HG03064 (cell line): ENCODE data around the gene MYO1B.

Experiments used
- ATAC-seq: cut with Tn5 transposase; IDR thresholded peaks from one replicate; pipeline ENCODE4 v1.9.1; 2021; ENCODE audit warnings: low read depth; ENCODE audit not compliant: unreplicated experiment

Gene MYO1B

DNA sequence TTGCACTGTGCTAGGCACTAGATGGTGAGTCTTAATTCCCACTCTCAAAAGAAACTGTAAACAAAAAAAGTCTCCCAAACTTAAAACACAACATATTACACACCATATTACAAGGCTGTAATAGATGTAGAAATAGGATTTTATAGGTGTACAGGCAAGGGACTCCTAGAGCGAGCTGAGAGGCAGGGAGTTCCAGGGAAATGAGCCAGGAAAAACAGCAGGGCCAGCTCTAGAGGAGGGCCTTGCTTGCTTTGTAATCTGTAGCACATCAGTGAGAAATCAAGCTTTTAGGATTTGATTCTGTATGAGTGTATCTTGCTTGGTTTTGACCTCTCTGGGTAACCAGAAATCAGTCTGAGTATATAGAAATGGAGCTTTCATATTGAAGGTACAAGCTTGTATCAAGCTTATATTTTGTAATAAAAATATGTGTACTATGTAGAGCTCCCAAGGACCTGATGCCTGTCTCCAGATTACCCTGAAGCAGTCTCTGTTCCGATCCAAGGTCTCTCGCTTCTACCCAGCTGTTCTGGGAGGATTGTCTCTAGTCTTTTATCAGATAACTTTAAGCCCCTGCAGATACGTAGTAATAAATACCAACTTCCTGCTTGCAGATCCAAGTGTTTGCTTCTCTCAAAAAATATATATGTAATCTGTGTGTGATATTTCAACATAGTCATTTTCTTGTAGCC, 73.0 kb downstream of the MYO1B start:
- ATAC-seq, result no peak

DNA sequence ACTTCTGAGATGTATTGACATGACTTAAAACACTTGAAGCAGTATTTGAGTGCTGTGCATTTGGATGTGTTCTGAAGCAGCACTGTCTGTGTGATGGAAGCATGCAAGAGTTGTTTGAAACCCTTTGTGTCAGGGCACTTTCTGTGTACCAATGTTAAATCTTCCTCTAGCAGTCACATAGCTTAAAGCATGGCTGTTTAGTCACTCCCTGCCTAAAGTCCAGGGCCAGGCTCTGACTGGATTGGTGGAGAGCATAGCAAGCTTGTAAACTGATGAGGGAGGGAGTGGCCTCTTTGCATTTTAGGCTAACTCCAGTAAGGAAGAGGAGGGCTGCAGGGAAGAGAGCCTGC, 73.5 kb downstream of the MYO1B start:
- ATAC-seq, result no peak

DNA sequence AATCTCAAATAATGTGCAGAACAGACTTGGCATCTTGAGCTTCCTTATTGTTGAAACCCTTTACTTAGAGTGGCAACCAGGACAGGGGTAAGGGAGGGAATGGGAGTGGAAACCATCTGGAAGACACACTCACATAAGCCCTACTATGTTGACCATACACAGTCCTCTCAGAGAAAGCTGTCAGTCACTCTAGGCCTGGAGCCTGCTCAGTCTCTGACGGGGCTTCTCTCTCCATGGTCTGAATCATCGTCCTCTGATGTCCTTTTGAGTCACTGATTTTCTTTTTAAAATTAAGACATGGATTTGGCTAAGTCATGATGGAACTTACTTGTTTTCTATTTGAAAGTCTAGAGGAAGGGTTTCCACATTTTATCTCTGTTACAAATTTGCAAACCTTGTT, 74.0 kb downstream of the MYO1B start:
- ATAC-seq, result no peak

DNA sequence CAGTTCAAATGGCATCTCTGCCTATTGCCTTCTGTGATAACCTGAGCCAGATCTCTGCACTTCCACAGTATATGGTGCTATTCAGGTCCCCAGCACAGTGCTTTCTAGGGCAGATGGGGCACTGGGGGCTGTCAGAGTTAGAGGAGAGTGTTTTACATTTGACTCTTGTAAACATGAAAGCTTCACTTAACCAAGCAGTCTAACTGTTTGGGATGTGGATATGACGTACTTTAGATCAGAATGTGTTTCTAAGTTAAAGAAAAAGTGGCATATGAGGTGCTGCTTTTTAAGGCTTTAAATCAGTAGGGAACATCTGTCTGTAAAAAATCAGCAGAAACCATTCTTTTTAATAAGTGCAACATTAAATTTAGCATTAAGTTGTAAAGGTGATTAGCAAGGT, 75.7 kb downstream of the MYO1B start:
- no peak for ATAC-seq

DNA sequence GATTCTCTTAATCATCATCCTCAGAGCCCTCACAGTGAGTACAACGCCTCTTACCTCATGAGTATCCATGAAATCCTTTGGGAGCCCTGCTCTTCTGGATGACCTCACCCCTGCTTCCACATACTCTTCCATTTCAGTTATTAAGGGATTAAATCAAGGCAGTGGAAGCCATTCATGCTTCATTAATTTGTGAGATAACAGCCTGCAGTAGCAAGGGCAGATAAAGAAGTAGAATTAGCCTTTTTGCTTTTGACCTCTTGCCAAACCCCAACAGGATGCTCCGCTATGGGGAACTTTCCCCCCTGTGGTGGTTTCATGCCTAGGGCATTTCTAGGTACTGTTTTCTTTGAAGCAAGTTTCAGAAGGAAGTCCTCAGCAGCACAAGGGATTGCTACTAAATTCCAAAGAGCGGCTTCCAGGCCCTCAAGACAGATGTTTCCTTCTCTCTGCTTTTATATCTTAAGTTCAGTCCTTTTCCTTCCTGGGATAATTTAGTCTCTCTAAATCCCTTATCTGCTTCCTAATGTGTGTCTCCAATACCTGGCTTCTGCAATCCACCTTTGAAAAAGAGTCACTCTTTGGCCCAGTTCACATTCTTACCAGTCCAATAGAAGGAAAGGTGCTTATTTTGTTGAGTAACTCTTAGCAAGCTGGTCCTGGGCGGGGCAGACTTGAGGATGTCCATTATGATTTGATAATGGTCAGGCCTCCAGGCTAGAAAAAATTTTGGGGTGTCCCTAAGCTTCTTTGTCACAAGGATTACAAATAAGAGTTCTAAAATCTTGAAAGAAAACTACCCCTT, 76.9 kb downstream of the MYO1B start:
- ATAC-seq, result no peak

DNA sequence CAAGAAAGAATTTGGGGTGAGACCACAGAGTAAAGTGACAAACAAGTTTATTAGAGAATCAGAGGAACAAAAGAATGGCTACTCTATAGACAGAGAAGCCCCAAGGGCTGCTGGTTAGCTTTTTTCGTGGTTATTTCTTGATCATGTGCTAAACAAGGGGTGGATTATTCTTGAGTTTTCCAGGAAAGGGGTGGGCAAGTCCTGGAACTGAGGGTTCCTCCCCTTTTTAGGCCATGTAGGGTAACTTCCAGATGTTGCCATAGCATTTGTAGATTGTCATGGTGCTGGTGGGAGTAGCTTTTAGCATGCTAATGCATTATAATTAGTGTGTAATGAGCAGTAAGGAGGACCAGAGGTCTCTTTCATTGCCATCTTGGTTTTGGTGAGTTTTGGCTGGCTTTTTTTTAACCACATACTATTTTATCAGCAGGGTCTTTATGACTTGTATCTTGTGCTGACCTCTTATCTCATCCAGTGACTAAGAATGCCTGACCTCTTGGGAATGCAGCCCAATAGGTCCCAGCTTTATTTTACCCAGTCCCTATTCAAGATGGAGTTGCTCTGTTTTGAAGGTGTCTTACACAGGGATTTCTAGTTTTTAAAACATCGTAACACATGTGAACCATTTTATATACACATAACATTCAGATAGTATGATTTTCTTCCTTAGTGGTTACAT, 77.8 kb downstream of the MYO1B start:
- ATAC-seq, result no peak

DNA sequence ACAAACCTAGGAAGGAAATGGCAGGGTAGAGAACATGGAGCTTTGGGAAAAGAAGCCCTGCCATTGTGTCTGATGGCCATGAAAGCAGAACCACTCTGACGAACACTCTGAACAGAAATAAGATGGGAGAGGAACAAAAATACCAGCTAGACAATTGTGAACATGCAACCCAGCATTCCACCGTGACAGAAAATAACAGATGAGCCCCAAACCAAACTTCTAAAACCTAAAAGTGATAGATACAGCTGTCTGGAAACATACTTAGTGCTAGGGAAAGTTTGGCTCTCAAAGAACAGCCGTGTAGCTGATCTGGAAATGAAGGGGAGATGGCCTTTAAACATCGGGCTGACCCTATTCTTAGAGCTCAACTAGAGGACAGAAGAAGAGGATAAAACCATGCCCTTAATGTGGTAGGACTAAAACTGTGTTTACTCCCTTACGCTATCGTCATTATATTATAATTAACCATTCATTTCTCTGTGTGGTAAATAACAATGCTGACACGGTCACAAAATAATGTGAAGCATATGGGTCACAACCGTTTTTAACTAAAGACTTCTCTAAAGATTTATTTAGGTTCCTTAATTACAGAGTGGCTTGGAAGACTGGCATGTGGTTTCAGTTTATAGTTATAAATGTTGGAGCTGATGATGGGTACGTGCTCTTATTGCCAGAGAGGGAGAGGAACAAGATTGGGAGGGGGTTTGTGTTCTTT, 80.6 kb downstream of the MYO1B start:
- ATAC-seq, result no peak

DNA sequence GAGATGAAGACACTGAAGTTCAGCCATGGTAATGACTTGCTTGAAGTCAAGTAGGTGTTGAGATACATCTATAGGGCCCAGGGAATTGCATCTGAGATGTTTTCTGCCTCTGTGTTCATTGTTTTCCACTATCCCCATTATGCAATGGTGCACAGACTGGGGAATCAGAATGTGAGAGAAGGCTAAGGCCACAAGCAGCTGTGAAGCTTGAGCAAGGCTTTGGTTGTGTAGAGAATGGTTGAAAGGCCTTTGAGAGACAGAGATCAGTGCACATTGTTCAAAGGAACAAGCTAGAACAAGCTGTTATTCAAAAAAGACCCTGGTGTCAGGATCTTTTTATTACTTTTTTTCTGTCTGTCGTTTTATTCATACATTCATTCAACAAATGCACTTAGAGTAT, 82.3 kb downstream of the MYO1B start:
- ATAC-seq, result no peak

DNA sequence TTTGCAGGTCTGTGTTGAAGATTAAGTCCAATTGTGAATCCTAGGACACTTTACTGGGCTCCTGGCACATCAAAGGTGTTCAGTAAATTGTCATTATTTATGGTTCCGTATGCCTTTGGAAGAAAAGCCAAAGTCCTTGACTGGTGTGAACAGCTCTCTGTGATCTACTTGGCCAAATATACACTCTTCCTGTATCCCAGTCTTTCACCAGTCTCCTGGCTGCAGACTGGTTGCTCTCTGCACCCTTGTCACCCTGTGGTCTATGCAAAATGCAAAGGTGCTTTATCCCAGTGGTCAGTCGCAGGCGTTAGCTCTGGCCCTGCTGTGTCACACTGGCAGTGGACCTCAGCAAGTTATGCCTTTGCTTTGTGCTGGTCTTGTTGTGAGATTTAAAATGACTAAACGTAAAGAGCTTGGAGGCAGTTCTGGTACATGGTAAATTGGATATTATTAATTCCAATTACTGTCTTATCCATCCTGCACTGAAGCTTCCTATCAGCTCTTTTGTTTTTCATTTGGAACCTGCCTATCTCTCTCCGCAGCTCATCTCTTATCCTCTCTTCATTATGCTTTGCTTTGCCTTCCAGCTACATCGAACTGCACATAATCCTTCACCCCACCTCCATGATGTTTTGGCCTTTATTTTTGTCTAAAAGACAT, 83.1 kb downstream of the MYO1B start:
- no peak for ATAC-seq

DNA sequence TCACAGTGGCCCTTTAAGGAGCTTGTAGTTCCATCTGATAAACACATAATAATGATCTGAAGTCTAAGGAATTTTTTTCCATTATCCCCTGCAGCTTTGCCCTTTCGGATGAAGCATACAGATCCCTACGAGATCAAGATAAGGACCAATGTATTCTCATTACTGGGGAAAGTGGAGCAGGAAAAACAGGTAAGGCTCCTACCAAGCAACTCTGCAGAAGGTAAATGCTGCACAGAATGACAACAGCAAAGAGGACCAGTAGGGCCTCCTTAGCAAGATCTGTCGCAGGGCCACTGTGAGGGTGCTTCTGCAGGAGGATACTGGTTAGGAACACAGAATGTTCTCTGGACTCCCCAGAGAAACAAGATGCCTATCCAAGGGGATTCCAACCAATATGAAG, 84.6 kb downstream of the MYO1B start:
- ATAC-seq, result no peak

DNA sequence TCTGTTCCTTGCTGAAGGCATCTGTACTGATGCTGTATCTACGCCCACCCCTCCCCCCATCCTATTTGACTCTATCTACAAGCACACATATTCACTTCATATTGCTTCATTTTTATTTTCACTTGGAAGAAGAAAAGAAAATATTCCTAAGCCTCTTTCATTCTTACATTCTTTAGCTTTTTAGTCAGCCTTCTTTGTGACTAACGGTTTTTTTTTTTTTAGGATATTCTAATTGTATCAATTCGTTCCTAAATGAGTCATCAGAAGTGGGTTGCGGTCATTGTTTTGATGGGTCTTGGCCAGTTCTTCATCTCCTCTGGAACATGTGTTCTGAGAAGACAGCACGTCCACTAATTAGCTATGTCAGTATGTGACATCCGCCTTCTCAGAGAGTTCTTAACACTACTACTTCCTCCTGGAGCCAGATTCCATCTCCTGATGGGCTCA, 88.7 kb downstream of the MYO1B start:
- no peak for ATAC-seq

DNA sequence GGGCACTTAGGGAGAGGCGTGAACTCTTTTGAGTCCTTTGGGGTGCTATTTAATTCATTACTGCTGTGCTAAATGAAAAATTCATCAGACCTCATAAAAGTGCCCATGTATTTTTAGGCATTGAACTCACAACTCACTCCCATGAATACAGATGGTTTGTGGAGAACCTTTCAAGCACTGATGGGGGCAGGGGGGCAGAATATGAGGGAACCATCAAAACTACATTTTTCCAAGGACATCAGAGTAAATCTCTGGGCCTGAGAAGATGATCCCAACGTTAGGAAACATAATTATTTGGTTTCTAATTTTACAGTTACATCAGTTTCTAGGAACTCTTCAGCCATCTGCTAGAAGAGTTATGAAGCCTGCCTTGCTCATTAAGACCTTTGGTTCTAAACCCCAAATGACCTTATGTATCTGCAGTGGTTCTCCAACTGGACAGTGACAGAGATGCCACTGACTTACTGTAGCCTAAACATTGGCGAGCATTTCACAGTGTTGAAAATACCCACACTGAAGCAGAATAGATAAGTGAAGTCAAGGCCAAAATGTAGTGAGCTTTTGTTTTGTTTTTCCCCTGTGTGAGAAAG, 90.8 kb downstream of the MYO1B start:
- ATAC-seq, result no peak

DNA sequence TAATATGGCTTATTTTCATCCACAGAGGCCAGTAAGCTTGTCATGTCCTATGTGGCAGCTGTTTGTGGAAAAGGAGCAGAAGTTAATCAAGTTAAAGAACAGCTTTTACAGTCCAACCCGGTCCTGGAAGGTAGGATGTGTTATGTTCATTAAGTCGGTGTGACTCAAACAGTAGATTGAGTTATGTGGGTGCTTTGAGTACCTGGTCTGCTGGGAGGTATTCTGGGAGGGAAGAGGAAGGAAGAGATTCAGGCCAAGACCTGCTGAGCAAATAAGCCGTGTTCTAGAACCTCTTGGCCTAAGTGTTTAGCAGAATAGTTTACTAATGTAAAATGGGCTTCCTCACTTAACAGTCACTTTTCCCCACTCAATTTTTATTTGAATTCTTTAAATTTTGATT, 96.2 kb downstream of the MYO1B start:
- no peak for ATAC-seq

DNA sequence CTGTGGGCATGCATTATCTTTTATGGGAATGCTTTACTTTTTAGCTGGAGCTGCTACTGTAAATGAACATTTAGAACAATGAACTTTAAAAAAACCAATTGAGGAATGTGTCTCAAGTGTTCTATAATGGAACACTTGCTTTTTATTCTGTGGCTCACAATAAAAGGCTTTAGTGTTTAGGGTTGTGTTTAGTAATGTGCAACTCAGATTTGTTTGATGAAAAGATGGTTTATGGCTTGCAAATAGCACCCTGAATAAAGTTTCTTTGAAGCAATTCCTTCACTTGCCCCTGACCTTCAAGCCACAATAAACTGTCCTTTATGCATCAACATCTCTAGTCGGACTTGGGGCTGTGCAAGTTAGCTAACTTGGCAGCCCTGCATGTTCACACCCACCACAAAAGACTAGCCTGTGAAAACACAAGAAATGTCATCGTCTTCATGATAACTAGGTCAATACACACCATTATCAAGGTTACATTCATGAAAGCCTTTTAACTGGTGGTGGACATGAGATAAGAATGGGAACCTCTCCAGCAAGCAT, 98.7 kb downstream of the MYO1B start:
- ATAC-seq, result no peak

DNA sequence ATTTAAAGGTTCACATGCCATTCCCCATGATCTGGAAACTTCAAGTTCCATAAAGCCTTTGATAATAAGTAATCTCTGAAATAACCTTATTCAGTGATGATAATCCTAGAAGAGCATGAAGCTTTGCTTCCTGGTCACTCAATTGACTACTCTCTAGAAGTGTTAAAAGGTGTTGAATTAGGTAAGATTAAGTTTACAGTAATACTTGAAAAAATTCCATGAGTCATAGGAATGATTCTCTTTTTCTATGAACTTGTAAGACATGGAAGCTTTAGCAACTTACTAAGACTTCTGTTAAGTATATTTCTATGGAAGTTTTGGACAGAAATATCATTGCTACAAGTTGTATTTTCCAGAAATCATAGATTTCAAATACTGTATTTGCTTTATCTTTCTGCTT, 100.6 kb downstream of the MYO1B start:
- ATAC-seq, result no peak

DNA sequence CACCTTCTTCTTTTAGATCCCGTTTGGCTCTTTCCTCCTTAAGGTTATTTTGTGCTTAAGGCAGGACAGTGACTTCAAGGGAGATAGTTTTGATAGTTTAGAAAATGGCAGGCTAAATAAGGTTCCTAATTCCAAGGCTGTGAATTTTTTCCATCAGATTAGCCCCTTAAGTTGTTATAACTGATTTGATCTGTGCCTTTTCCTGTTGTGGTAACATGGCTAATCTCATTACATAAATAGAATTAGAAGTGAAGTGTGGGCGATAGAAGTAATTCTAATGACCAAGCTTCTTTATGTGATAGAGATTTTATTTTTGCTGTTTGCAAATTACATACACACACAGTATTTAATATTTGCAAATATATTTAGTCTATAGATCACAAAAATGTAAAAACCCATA, 102.0 kb downstream of the MYO1B start:
- no peak for ATAC-seq

DNA sequence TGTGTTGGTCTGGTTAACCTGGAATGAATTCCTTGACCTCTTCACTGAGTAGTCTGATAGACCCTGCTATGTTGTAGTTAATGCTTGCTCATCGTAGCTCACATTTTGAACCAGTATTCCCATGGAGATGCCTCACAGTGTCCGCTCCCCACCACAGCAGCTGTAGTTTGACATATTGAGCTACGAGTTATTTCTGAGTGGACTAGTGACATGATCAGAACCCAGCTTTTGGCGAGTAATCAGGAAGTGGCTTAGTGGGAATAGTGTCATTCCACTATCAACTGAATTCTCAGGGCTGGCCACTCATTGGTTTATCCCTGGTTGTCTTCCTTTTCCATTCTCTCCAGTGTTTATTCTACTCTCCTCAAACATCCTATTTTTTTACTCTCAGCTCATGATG, 102.7 kb downstream of the MYO1B start:
- no peak for ATAC-seq

DNA sequence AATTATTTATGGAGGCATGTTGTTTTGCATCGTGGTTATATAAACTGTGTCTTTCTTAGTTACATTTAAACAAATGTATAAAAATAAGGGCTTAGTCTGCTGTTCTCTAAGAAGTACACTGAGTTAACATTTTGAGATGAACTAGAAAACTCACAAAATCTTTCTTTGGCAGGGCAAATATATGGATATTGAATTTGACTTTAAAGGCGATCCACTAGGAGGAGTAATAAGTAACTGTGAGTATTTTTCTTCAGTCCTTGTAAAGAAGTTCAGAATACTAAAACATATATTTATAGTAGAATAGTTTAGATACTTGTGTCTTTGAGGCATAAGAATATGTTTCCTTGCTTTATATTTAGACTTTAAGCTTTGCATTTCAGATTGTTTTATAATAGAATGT, 104.8 kb downstream of the MYO1B start:
- ATAC-seq, result no peak

DNA sequence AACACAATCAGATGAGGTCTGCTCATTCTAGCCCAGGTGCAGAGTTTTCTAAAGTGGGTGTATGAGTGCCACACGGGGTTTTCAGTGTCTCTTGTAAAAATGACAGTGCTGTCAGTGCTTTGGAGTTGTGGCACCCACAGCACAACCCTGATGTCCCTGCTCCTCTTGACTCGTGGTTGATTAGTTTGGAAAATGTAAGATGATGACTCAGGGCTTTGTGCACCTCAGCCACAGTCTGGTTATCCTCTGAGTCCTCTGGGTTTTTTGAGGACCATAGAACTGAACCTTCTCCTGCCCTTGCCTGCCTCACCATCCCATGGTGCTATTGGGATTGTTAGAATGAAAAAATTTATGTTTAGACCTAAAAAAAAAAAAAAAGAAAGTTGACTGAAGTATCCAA, 105.6 kb downstream of the MYO1B start:
- ATAC-seq, result no peak

DNA sequence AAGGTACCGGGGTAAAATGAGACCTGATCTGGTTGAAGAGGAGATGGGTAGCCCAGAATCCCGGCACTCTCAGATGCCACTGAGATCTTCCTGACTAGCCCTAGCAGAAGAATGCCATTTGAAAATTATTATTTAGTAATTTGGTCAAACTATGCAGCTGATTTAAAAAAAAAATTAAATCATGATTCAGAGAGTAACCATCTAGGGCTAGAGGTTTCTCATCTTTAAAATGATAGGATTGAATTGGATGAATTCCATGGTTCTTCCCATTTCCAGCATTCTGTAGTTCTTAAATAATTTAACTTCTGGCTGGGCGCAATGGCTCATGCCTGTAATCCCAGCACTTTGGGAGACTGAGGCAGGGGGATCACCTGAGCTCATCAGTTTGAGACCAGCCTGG, 106.1 kb downstream of the MYO1B start:
- ATAC-seq, result no peak
